SK-N-SH treated with all-trans-retinoic acid at 6 μM for 48 hours (cell line): ENCODE measurements around the gene HCN2.

ENCODE experiments used
- ATAC-seq: fragments of 200-7000 bp; cut with Tn5 transposase; 3 replicates; pipeline ENCODE4 v1.9.1; 2020; ENCODE audit warnings: mild to moderate bottlenecking, moderate library complexity
- ARNTL ChIP-seq: fragments of 450-650 bp; formaldehyde crosslinking; IDR thresholded peaks from 2 replicates; pipeline ENCODE4 v1.5.0; 2020; ENCODE audit warnings: low read depth, mild to moderate bottlenecking, moderate library complexity, borderline replicate concordance
- BACH2 ChIP-seq: fragments of 250-450 bp; sonication (Bioruptor Pico); IDR thresholded peaks from 2 replicates; pipeline ENCODE4 v1.9.0; 2021; ENCODE audit warnings: mild to moderate bottlenecking, borderline replicate concordance
- CREB5 ChIP-seq: fragments of 250-450 bp; sonication (Bioruptor Pico); IDR thresholded peaks from 2 replicates; pipeline ENCODE4 v1.5.1; 2020; ENCODE audit warnings: low read depth, mild to moderate bottlenecking, moderate library complexity
- ESRRG ChIP-seq: fragments of 250-450 bp; sonication (Bioruptor Pico); IDR thresholded peaks from 2 replicates; pipeline ENCODE4 v1.6.1; 2021; ENCODE audit warnings: mild to moderate bottlenecking
- GLIS3 ChIP-seq: fragments of 250-450 bp; sonication (Bioruptor Pico); IDR thresholded peaks from 2 replicates; pipeline ENCODE4 v1.5.0; 2020; ENCODE audit warnings: mild to moderate bottlenecking, moderate library complexity
- ISL1 ChIP-seq: fragments of 250-450 bp; sonication (Bioruptor Pico); IDR thresholded peaks from 2 replicates; pipeline ENCODE4 v2.1.2; 2022; ENCODE audit warnings: mild to moderate bottlenecking, moderate library complexity
- PPARA ChIP-seq: fragments of 250-450 bp; sonication (Bioruptor Pico); IDR thresholded peaks from 2 replicates; pipeline ENCODE4 v1.5.0; 2020; ENCODE audit warnings: mild to moderate bottlenecking, borderline replicate concordance
- RARB ChIP-seq: fragments of 250-450 bp; sonication (Bioruptor Pico); IDR thresholded peaks from 2 replicates; pipeline ENCODE4 v1.8.0; 2021; ENCODE audit warnings: mild to moderate bottlenecking, moderate library complexity
- SNAI2 ChIP-seq: fragments of 250-450 bp; sonication (Bioruptor Pico); IDR thresholded peaks from 2 replicates; pipeline ENCODE4 v1.5.0; 2020; ENCODE audit warnings: mild to moderate bottlenecking, moderate library complexity
- TCF4 ChIP-seq: fragments of 250-450 bp; sonication (Bioruptor Pico); IDR thresholded peaks from 2 replicates; pipeline ENCODE4 v1.8.0; 2021; ENCODE audit warnings: mild to moderate bottlenecking, moderate library complexity, borderline replicate concordance
- TOX ChIP-seq: fragments of 250-450 bp; sonication (Bioruptor Pico); IDR thresholded peaks from 2 replicates; pipeline ENCODE4 v1.8.0; 2021; ENCODE audit warnings: mild to moderate bottlenecking, moderate library complexity, borderline replicate concordance
- TSHZ2 ChIP-seq: fragments of 250-450 bp; sonication (Bioruptor Pico); IDR thresholded peaks from 2 replicates; pipeline ENCODE4 v1.5.0; 2020; ENCODE audit warnings: mild to moderate bottlenecking, moderate library complexity
- ZFP3 ChIP-seq: fragments of 250-450 bp; sonication (Bioruptor Pico); IDR thresholded peaks from 2 replicates; pipeline ENCODE4 v1.5.0; 2020; ENCODE audit warnings: mild to moderate bottlenecking, moderate library complexity
- ZNF565 ChIP-seq: fragments of 450-650 bp; formaldehyde crosslinking; conservative IDR thresholded peaks from 2 replicates; pipeline ENCODE4 v1.5.0; 2020; ENCODE audit warnings: low read depth, mild to moderate bottlenecking, moderate library complexity
- ZNF70 ChIP-seq: fragments of 450-650 bp; formaldehyde crosslinking; IDR thresholded peaks from 2 replicates; pipeline ENCODE4 v1.5.0; 2020; ENCODE audit warnings: mild to moderate bottlenecking, moderate library complexity
- ZNF8 ChIP-seq: fragments of 450-650 bp; formaldehyde crosslinking; IDR thresholded peaks from 2 replicates; pipeline ENCODE4 v1.5.0; 2020; ENCODE audit warnings: mild to moderate bottlenecking, moderate library complexity
- TF ChIP-seq, protein P1 (sequence below): fragments of 250-450 bp; sonication (Bioruptor Pico); IDR thresholded peaks from 2 replicates; pipeline ENCODE4 v1.8.0; 2021; ENCODE audit warnings: low read depth, mild to moderate bottlenecking, moderate library complexity, borderline replicate concordance
- TF ChIP-seq, protein P2 (sequence below): fragments of 250-450 bp; sonication (Bioruptor Pico); IDR thresholded peaks from 2 replicates; pipeline ENCODE4 v1.5.1; 2021; ENCODE audit warnings: mild to moderate bottlenecking, moderate library complexity

The HCN2 gene

DNA sequence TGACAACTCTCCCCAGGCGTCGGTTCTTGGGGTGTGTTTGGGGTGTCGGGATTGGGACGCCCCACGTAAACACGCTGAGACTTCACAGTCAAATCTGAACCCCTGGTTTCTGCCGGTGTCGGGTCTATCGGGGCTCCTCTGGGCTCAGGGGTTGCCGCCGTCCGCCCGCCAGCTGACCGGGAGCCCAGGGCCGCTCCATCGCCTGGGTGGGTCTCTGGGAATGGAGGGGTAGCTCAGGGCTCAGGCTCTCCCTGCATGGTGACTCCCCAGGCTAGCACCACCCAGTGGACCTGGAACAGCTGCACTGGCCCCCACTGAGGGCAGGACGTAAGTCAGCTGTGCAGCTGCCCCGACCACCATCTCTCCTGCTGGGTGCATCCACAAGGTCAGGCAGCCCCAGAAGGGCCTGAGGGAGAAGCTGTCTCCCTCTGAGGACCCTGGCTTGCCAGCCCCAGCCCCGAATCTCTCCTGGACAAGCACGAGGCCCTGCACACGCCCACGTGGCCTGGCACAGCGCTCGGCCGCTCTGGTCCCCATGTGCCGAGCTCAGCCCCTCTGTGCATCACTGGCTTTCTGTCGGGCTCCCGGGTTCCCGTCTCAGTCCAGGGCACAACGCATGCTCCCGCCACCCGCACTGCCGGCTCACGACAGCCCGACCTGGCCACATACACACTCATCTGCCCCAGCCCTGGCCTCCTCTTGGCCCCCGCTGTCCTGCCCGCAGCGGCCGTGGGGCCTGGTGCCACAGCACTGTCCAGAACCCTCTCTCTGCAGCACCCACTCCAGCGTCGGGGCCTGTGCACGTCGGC lies 67.3 kb downstream of the HCN2 start:
- ATAC-seq, result no peak
- TF ChIP-seq ZNF70 (no peak), TSHZ2 (CRISPR knock-in tag) (no peak), TCF4 (CRISPR knock-in tag) (no peak), ZNF8 (CRISPR knock-in tag) (no peak), PPARA (CRISPR knock-in tag) (no peak), RARB (no peak), ZFP3 (no peak), ISL1 (CRISPR knock-in tag) (no peak), TOX (CRISPR knock-in tag) (no peak)
- TF ChIP-seq, protein P1, sequence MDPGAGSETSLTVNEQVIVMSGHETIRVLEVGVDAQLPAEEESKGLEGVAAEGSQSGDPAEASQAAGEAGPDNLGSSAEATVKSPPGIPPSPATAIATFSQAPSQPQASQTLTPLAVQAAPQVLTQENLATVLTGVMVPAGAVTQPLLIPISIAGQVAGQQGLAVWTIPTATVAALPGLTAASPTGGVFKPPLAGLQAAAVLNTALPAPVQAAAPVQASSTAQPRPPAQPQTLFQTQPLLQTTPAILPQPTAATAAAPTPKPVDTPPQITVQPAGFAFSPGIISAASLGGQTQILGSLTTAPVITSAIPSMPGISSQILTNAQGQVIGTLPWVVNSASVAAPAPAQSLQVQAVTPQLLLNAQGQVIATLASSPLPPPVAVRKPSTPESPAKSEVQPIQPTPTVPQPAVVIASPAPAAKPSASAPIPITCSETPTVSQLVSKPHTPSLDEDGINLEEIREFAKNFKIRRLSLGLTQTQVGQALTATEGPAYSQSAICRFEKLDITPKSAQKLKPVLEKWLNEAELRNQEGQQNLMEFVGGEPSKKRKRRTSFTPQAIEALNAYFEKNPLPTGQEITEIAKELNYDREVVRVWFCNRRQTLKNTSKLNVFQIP (CRISPR knock-in tag), result no peak

DNA sequence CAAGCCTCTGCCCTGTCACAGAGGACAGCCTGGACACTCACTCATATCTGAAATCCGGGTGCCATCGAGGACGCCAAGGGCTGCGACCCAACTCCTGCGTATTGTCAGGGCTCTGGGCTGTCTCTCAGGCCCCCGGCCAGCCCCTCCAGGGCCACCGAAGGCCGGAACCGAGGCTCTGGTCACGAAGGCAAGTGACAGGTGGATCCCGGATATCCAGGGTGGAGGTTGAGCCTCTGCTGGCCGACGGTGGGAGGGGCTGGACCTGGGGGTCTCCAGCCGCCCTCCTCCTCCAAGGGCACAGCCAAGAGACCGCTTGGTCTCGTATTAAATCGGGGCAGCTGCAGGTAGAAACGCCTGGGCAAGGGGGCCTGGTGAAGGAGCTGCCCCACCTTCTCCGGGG lies 67.9 kb downstream of the HCN2 start:
- no peak for TF ChIP-seq CREB5 (CRISPR knock-in tag)
- ATAC-seq, result no peak

- no peak for TF ChIP-seq SNAI2 (CRISPR knock-in tag)
- no peak for TF ChIP-seq BACH2 (CRISPR knock-in tag)
- no peak for TF ChIP-seq TOX (CRISPR knock-in tag)
- no peak for TF ChIP-seq GLIS3 (CRISPR knock-in tag)
- no peak for TF ChIP-seq ESRRG (CRISPR knock-in tag)
- no peak for TF ChIP-seq PPARA (CRISPR knock-in tag)
- no peak for TF ChIP-seq TSHZ2 (CRISPR knock-in tag)
- TF ChIP-seq, protein P2, sequence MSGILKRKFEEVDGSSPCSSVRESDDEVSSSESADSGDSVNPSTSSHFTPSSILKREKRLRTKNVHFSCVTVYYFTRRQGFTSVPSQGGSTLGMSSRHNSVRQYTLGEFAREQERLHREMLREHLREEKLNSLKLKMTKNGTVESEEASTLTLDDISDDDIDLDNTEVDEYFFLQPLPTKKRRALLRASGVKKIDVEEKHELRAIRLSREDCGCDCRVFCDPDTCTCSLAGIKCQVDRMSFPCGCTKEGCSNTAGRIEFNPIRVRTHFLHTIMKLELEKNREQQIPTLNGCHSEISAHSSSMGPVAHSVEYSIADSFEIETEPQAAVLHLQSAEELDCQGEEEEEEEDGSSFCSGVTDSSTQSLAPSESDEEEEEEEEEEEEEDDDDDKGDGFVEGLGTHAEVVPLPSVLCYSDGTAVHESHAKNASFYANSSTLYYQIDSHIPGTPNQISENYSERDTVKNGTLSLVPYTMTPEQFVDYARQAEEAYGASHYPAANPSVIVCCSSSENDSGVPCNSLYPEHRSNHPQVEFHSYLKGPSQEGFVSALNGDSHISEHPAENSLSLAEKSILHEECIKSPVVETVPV (CRISPR knock-in tag), result no peak
- TF ChIP-seq ZNF565 (CRISPR knock-in tag), result no peak
- no peak for TF ChIP-seq CREB5 (CRISPR knock-in tag)
- TF ChIP-seq RARB, result no peak
- TF ChIP-seq ISL1 (CRISPR knock-in tag), result no peak
- TF ChIP-seq ARNTL (CRISPR knock-in tag), result no peak
- TF ChIP-seq, protein P1 (CRISPR knock-in tag), result no peak
- no peak for TF ChIP-seq ZNF8 (CRISPR knock-in tag)
- no peak for ATAC-seq
These were observed 68.6 kb downstream of the HCN2 start for GRCh38 chr19:658059-658839.
